Right lobe of liver (tissue), 4 donors: ENCODE results near the gene PLAAT4.

ENCODE experiments used
- CTCF ChIP-seq, 4 donors: fragments of 200-600 bp in 3 of 4; fragments of 450-650 bp in 1 of 4; IDR thresholded peaks; one replicate each; pipeline versions ENCODE4 v1.5.1 to v1.8.0; 2016 to 2022; ENCODE audit warnings: antibody characterized with exemption in 4 of 4, mild to moderate bottlenecking in 2 of 4
- POLR2A ChIP-seq: fragments of 450-650 bp; IDR thresholded peaks from one replicate; pipeline ENCODE4 v1.6.1; 2017; ENCODE audit warnings: antibody characterized with exemption, mild to moderate bottlenecking
- donor health status: DM: no; HTN: no; CAD: no.
- donor health status: DM: no; HTN: no; CAD: no.
- donor health status: DM: no; HTN: yes; CAD: no.

- TF ChIP-seq CTCF (IDR thresholded peaks at IDR 0.05): peak in 1 of 4 donors; percentile 16
- TF ChIP-seq POLR2A: no peak
These were observed 37.6 kb downstream of the PLAAT4 start for GRCh38 chr11:63573881-63574855.
